HepG2 (cell line): ENCODE measurements around the gene MYL2.

Experiments used
- ADNP ChIP-seq: sonication (generic); formaldehyde crosslinking; IDR thresholded peaks from 2 replicates; pipeline ENCODE4 v1.4.0; 2020; ENCODE audit warnings: missing genetic modification reagents
- CTCF ChIP-seq: sonication (generic); formaldehyde crosslinking; IDR thresholded peaks from 2 replicates; pipeline ENCODE4 v1.5.0; 2020; ENCODE audit warnings: mild to moderate bottlenecking, missing genetic modification reagents, moderate library complexity
- EZH2 ChIP-seq: conservative IDR thresholded peaks from 2 replicates; pipeline ENCODE4 v1.6.1; 2012; ENCODE audit warnings: mild to moderate bottlenecking, low read depth, low read length, moderate library complexity
- PATZ1 ChIP-seq: sonication (generic); formaldehyde crosslinking; IDR thresholded peaks from 2 replicates; pipeline ENCODE4 v1.4.0; 2020; ENCODE audit warnings: missing genetic modification reagents
- SP2 ChIP-seq: sonication (generic); formaldehyde crosslinking; IDR thresholded peaks from 2 replicates; pipeline ENCODE4 v1.5.1; 2020; ENCODE audit warnings: mild to moderate bottlenecking, missing genetic modification reagents
- TAF15 ChIP-seq: fragments of 200-400 bp; formaldehyde crosslinking; IDR thresholded peaks from one replicate; pipeline ENCODE4 v1.6.1; 2018; ENCODE audit warnings: mild to moderate bottlenecking, low read depth, low read length; ENCODE audit not compliant: poor library complexity, severe bottlenecking
- ZFP36 ChIP-seq: fragments of 150-350 bp; IDR thresholded peaks from 2 replicates; pipeline ENCODE4 v1.6.1; 2018; ENCODE audit warnings: borderline replicate concordance, low read length, low read depth; ENCODE audit not compliant: partially characterized antibody
- ZNF224 ChIP-seq: sonication (generic); formaldehyde crosslinking; IDR thresholded peaks from 2 replicates; pipeline ENCODE4 v1.5.0; 2020; ENCODE audit warnings: mild to moderate bottlenecking, missing genetic modification reagents
- ZNF275 ChIP-seq: sonication (generic); formaldehyde crosslinking; IDR thresholded peaks from 2 replicates; pipeline ENCODE4 v1.8.0; 2022; ENCODE audit warnings: missing genetic modification reagents, mild to moderate bottlenecking, inconsistent platforms, borderline replicate concordance
- ZNF768 ChIP-seq: sonication (generic); formaldehyde crosslinking; IDR thresholded peaks from 2 replicates; pipeline ENCODE4 v1.4.0; 2020; ENCODE audit warnings: missing genetic modification reagents
- TF ChIP-seq, protein P1 (sequence below): sonication (generic); formaldehyde crosslinking; IDR thresholded peaks from 2 replicates; pipeline ENCODE4 v1.9.0; 2022; ENCODE audit warnings: missing genetic modification reagents, mild to moderate bottlenecking, borderline replicate concordance
- TF ChIP-seq, protein P2 (sequence below), 2 experiments: fragments of 450-650 bp in 1 of 2; sonication (generic) in 1 of 2; formaldehyde crosslinking in 1 of 2; IDR thresholded peaks; 2 replicates each; pipeline versions ENCODE4 v1.6.1 to v1.8.0; 2016 to 2022; ENCODE audit warnings: antibody characterized with exemption in 1 of 2, mild to moderate bottlenecking in 1 of 2, missing genetic modification reagents in 1 of 2

- TF ChIP-seq SP2 (CRISPR knock-in tag) = no peak
- TF ChIP-seq PATZ1 (CRISPR knock-in tag) = no peak
- TF ChIP-seq, protein P1, sequence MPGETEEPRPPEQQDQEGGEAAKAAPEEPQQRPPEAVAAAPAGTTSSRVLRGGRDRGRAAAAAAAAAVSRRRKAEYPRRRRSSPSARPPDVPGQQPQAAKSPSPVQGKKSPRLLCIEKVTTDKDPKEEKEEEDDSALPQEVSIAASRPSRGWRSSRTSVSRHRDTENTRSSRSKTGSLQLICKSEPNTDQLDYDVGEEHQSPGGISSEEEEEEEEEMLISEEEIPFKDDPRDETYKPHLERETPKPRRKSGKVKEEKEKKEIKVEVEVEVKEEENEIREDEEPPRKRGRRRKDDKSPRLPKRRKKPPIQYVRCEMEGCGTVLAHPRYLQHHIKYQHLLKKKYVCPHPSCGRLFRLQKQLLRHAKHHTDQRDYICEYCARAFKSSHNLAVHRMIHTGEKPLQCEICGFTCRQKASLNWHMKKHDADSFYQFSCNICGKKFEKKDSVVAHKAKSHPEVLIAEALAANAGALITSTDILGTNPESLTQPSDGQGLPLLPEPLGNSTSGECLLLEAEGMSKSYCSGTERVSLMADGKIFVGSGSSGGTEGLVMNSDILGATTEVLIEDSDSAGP (CRISPR knock-in tag) = no peak
- TF ChIP-seq ADNP (CRISPR knock-in tag) = no peak
- no peak for TF ChIP-seq TAF15
- TF ChIP-seq CTCF (CRISPR knock-in tag) = no peak
- no peak for TF ChIP-seq ZFP36
- no peak for TF ChIP-seq ZNF275 (CRISPR knock-in tag)
- TF ChIP-seq, protein P2, sequence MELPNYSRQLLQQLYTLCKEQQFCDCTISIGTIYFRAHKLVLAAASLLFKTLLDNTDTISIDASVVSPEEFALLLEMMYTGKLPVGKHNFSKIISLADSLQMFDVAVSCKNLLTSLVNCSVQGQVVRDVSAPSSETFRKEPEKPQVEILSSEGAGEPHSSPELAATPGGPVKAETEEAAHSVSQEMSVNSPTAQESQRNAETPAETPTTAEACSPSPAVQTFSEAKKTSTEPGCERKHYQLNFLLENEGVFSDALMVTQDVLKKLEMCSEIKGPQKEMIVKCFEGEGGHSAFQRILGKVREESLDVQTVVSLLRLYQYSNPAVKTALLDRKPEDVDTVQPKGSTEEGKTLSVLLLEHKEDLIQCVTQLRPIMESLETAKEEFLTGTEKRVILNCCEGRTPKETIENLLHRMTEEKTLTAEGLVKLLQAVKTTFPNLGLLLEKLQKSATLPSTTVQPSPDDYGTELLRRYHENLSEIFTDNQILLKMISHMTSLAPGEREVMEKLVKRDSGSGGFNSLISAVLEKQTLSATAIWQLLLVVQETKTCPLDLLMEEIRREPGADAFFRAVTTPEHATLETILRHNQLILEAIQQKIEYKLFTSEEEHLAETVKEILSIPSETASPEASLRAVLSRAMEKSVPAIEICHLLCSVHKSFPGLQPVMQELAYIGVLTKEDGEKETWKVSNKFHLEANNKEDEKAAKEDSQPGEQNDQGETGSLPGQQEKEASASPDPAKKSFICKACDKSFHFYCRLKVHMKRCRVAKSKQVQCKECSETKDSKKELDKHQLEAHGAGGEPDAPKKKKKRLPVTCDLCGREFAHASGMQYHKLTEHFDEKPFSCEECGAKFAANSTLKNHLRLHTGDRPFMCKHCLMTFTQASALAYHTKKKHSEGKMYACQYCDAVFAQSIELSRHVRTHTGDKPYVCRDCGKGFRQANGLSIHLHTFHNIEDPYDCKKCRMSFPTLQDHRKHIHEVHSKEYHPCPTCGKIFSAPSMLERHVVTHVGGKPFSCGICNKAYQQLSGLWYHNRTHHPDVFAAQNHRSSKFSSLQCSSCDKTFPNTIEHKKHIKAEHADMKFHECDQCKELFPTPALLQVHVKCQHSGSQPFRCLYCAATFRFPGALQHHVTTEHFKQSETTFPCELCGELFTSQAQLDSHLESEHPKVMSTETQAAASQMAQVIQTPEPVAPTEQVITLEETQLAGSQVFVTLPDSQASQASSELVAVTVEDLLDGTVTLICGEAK (IDR thresholded peaks at IDR 0.05) = no peak
- TF ChIP-seq, protein P2 (CRISPR knock-in tag; IDR thresholded peaks at IDR 0.05) = no peak
- TF ChIP-seq EZH2 = no peak
- peak; percentile 75; the same call in 1 of the 2 replicates for TF ChIP-seq ZNF768 (CRISPR knock-in tag)
- TF ChIP-seq ZNF224 (CRISPR knock-in tag) = no peak
These were observed 659 bp downstream of the MYL2 start for GRCh38 chr12:110919720-110920119.
